ENCODE results near the gene KCNMA1. TPM values are rescaled to one million over a fixed set of nuclear protein-coding genes. Genes with fewer than 3 reads are reported as not detected.

Gene KCNMA1
- polyA plus RNA-seq, 1 donor from 2014 or later, result 60.8 TPM

GRCh38 chr10:77634939-77635338, 2.7 kb downstream of the KCNMA1 start (continued):
- TF ChIP-seq REST (IDR thresholded peaks at IDR 0.05; ENCODE audit: borderline replicate concordance), result no peak
- TF ChIP-seq EP300 (conservative IDR thresholded peaks at IDR 0.05; ENCODE audit: poor library complexity, severe bottlenecking), result no peak

GRCh38 chr10:77633376-77633775, 4.2 kb downstream of the KCNMA1 start:
- no peaks in the 10 kb centered on the region for H4K20me1 ChIP-seq (ENCODE audit: insufficient read depth)
- peaks cover 31% of the 10 kb centered on the region for H3K79me2 ChIP-seq (replicated peaks; ENCODE audit: insufficient read depth, low read length)
- no peak for TF ChIP-seq REST (IDR thresholded peaks at IDR 0.05; ENCODE audit: borderline replicate concordance)
- no peak for TF ChIP-seq MXI1 (conservative IDR thresholded peaks at IDR 0.05; ENCODE audit: poor library complexity, severe bottlenecking)
- TF ChIP-seq EP300 (conservative IDR thresholded peaks at IDR 0.05; ENCODE audit: poor library complexity, severe bottlenecking), result no peak
- no peak for TF ChIP-seq POLR2AphosphoS5 (IDR thresholded peaks at IDR 0.05)
- TF ChIP-seq SMC3 (conservative IDR thresholded peaks at IDR 0.05; ENCODE audit: poor library complexity), result no peak
- TF ChIP-seq EZH2 (IDR thresholded peaks at IDR 0.05; ENCODE audit: borderline replicate concordance, insufficient read depth, low read length, poor library complexity, severe bottlenecking), result no peak
- no peak for TF ChIP-seq CTCF (IDR thresholded peaks at IDR 0.05; ENCODE audit: poor library complexity, severe bottlenecking)
- no peak for TF ChIP-seq TAF1 (IDR thresholded peaks at IDR 0.05; ENCODE audit: low read depth)
- no peak for TF ChIP-seq RAD21 (conservative IDR thresholded peaks at IDR 0.05)
- H2AFZ ChIP-seq (ENCODE audit: low read depth, low read length), result no peak overlapping the region
- H3K9me3 ChIP-seq (ENCODE audit: low read length), result no peaks in the 10 kb centered on the region
- peaks cover 20% of the 10 kb centered on the region for H3K27me3 ChIP-seq (ENCODE audit: insufficient read depth, low read depth, low read length)
- H3K4me3 ChIP-seq (ENCODE audit: low read length), result peak overlapping the region; percentile 99
- no peak overlapping the region for H3K27ac ChIP-seq (ENCODE audit: low read length)
- peaks cover 3% of the 10 kb centered on the region for H3F3A ChIP-seq (ENCODE audit: insufficient read depth, low read length, poor library complexity, severe bottlenecking)
- H3K9ac ChIP-seq (ENCODE audit: low read length), result no peak overlapping the region
- H3K9me2 ChIP-seq (ENCODE audit: insufficient read depth, low read length), result no peaks in the 10 kb centered on the region
- H3K36me3 ChIP-seq (ENCODE audit: insufficient read depth, low read length), result peaks cover 9% of the 10 kb centered on the region
- no peak overlapping the region for H3K4me2 ChIP-seq (ENCODE audit: low read length)

Data from neural cell (in vitro differentiated cells).